Kidney glomerular epithelial cell (primary cell): ENCODE measurements around the gene GRIA4.
"Not testable (repeated sequence)": the region's sequence is repeated elsewhere in the genome, so short reads cannot be mapped to it uniquely, and the experiment has no call there.

Experiments
- DNase-seq: peaks from one replicate; lab custom pipeline; 2025; lab: John Stamatoyannopoulos, UW

GRIA4 gene

GRCh38 chr11:106003094-106003493 is 393.2 kb downstream of the GRIA4 start:
- DNase-seq, result not testable (repeated sequence)

GRCh38 chr11:106011481-106011880 is 401.6 kb downstream of the GRIA4 start:
- DNase-seq, result no peak

GRCh38 chr11:106012744-106013143 is 402.9 kb downstream of the GRIA4 start:
- DNase-seq, result no peak

GRCh38 chr11:106014035-106014434 is 404.2 kb downstream of the GRIA4 start:
- no peak for DNase-seq

GRCh38 chr11:106014620-106015019 is 404.7 kb downstream of the GRIA4 start:
- no peak for DNase-seq

GRCh38 chr11:106015066-106015465 is 405.2 kb downstream of the GRIA4 start:
- DNase-seq, result no peak

- DNase-seq, result no peak
These were observed 407.2 kb downstream of the GRIA4 start for GRCh38 chr11:106017093-106017492.

GRCh38 chr11:106021181-106021966 is 411.5 kb downstream of the GRIA4 start:
- DNase-seq, result peak; percentile 41

- DNase-seq, result peak; percentile 98
These were observed 412.3 kb downstream of the GRIA4 start, which contains the start of gene MSANTD4 for GRCh38 chr11:106021967-106022794. Gene MSANTD4, minus strand, starts transcription at chr11:106022240. Its CDS starts 11,323 bp downstream, at chr11:106010917.

- DNase-seq, result no peak
These were observed 413.0 kb downstream of the GRIA4 start for GRCh38 chr11:106022795-106023275.

- no peak for DNase-seq
These were observed 420.7 kb downstream of the GRIA4 start for GRCh38 chr11:106030609-106031008.

- DNase-seq, result peak; percentile 54
These were observed 421.4 kb downstream of the GRIA4 start for GRCh38 chr11:106031202-106031810.
